NCI-H1436 treated with DMSO at 0.1 percent for 48 hours (cell line): ENCODE data around the gene OR51A4.
"Not testable (repeated sequence)": the region's sequence is repeated elsewhere in the genome, so short reads cannot be mapped to it uniquely, and the experiment has no call there.

Experiments used
- DNase-seq: peaks from one replicate; lab custom pipeline; 2025; lab: John Stamatoyannopoulos, UW

The OR51A4 gene, protein sequence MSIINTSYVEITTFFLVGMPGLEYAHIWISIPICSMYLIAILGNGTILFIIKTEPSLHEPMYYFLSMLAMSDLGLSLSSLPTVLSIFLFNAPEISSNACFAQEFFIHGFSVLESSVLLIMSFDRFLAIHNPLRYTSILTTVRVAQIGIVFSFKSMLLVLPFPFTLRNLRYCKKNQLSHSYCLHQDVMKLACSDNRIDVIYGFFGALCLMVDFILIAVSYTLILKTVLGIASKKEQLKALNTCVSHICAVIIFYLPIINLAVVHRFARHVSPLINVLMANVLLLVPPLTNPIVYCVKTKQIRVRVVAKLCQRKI

DNA sequence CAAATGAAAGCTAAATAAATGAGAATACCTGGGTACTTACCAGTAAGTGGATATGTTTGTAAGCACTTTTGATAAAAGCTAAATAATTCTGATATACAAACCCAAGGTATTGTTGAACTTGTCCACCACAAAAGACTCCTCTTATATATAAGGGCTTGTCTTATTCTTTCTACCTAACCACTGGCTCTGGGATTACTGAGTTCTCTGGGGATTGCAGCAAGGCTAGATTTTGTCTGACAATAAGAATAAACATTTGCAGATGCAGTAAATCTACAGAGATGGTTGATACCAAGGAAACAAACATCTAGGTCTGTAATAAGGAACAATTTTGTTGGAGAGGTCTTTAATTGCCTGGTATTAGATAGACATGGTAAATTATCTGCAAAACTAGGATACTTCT, at the start of gene OR51A4:
OR51A4 (minus strand) TSS at position 101 of the 400 bp plus-strand sequence. CDS start 505 bp downstream, outside the sequence.
- no peak for DNase-seq

- DNase-seq = no peak
Measured at GRCh38 chr11:4994551-4994950, 47.1 kb upstream of the OR51A4 start, which contains the start of gene OR51L1. TSS of gene OR51L1 (plus strand) at chr11:4994851. CDS start at chr11:4998983, 4,132 bp downstream.

DNA sequence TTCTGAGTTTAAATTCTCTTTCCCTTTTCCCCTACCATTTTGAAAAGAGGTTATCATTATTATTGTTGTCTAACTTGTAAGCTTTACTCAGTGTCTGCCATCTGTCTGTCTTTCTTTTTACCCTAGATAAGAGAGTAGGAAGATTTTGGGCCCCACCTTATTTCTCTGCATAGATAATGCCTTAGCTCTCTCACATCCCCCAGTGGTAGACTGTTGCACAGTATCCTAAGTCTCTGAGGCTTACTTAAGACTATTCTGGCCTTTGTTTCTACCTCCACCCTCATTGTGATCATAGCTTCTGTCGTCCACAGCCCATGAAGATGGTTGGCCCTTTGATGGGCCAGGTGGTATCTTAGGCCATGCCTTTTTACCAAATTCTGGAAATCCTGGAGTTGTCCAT, 43.7 kb upstream of the OR51A4 start:
- no peak for DNase-seq

DNA sequence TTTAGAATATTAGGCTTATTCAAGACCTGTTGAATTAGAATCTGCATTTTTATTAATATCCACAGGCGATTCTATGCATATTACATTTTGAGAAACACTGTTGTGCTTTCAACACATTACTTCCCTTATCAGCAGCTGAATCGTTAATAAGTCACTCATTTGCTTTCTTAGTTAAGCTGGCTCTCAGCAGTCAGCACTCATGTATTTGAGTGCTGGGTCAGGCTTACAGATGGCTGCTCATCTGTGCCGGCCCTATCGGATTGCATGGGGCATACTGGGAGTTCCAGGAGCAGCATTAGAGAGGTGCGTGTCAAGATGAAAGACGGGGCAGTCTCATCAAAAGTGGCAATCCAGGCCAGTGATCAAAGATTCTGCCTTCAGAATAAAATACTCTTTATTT, 36.4 kb upstream of the OR51A4 start:
- DNase-seq = no peak

- no peak for DNase-seq
Measured at GRCh38 chr11:4982678-4983077, 35.3 kb upstream of the OR51A4 start.

GRCh38 chr11:4979036-4979435, 31.6 kb upstream of the OR51A4 start:
- no peak for DNase-seq

- no peak for DNase-seq
Measured at GRCh38 chr11:4975436-4975835, 28.0 kb upstream of the OR51A4 start.

DNA sequence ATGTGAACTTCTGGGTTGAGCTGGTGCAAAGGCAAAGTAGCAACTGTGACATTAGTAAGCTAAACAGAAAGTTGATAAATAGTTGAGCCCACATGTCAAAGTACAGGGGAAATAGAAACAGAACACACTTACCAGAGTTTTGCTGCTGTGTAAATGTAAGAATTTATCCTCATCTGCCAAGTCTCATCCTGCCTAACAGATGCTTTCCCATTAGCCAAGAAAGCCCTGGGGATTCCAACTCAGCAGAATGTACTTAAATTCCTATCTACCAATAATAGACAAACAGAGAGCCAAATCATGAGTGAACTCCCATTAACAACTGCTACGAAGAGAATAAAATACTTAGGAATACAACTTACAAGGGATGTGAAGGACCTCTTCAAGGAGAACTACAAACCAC, 15.4 kb upstream of the OR51A4 start:
- no peak for DNase-seq

GRCh38 chr11:4960877-4961276, 13.5 kb upstream of the OR51A4 start:
- DNase-seq = no peak

DNA sequence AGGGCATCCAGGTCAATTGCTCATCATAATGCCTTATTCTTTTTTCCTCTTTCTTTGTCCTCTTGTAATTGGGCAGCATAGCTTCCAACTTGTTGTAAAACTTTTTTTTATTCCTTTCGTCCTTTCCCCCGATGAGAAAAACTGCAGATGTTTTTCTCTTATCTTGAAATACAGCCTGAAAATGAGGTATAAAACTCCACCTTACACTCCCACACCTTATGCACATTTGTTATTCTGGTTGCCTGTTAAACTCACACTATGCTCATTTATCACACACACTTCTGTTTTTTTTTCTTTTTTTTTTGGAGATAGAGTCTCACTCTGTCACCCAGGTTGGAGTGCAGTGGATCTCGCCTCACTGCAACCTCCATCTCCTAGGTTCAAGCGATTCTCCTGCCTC, 10.0 kb upstream of the OR51A4 start:
- DNase-seq = no peak

- not testable (repeated sequence) for DNase-seq
Measured at GRCh38 chr11:4955613-4956012, 8.2 kb upstream of the OR51A4 start, which contains the start of gene OR51A2. TSS of gene OR51A2 (minus strand) at chr11:4955713. CDS start at chr11:4955713, 0 bp downstream.

DNA sequence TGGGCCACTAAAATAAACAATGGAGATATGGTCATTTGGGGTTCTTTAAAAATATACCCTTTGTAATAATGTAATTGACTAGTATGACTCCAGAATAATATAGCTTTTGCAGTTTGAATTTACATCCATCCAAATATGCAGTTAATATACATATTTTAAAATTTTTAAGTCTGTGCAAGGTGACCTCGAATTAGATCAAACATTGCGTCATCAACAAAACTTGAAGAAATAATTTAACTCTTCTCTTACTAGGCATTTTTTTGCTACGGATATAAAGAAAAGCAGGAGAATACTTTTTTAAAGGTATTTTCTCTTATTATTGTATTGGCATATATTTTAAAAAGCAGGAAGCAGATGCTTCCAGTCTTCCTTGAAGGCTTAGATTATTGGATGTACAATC, 10.7 kb downstream of the OR51A4 start:
- DNase-seq = no peak

- no peak for DNase-seq
Measured at GRCh38 chr11:4932751-4933150, 14.7 kb downstream of the OR51A4 start.

DNA sequence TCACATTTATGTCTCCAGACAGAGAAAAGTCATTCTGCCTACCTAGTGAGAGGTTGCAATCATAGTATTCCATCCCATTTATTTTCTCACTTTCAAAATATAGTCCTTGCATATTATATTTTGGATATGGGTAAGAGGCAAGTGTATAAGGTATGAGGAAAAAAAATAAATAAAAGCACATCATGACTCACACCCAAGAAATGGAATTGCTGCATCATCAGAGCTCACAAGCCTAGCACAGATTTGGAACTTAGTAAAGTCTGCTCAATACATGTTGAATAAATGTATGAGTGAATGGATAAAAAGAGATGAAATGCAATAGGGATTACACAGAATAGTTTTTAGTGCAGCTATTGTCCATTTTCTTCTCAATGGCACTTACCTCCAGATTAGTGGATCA, 20.8 kb downstream of the OR51A4 start:
- DNase-seq = no peak

DNA sequence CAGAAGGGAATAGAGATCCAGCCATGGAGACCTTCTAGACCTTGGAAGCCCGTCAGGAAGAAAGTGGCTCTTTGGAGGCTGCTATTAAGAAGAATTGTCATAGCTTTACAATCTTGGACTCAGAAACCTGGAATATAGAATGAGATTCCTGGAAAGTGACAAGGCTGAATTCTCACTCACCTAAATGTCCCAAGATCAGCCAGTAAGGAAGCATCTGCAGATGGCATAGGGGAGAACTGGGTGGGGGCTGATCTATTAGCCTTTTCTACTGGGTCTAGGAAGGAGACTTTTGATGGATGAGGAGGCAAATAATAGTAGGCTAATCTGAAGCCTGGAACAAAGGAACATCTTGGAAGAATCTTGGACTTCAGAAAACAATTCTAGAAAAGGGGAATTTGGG, 23.2 kb downstream of the OR51A4 start, which contains the start of gene OR51G1:
OR51G1 (minus strand) TSS at position 101 of the 400 bp plus-strand sequence; CDS start at position 101, 0 bp downstream.
- no peak for DNase-seq

GRCh38 chr11:4922304-4922703, 25.1 kb downstream of the OR51A4 start:
- DNase-seq = no peak

DNA sequence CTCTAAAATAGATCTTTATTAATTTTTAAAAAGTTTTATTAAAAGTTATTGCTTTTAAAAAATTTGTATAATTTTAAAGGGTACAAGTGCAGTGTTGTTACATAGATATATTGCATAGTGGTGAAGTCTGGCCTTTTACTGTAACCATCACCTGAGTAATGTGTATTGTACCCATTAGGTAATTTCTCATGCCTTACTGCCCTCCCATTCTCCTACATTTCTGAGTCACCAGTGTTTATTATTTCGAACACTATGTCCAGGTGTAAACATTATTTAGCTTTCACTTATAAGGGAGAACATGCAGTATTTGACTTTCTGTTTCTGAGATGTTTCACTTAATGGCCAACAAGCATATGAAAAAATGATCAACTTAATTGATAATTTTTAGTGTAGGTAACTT, 25.6 kb downstream of the OR51A4 start:
- DNase-seq = no peak

GRCh38 chr11:4919250-4919649, 28.2 kb downstream of the OR51A4 start, which contains the start of gene OR51G2:
TSS of gene OR51G2 (minus strand) at chr11:4919350. CDS start at chr11:4915663, 3,687 bp downstream.
- DNase-seq = no peak

DNA sequence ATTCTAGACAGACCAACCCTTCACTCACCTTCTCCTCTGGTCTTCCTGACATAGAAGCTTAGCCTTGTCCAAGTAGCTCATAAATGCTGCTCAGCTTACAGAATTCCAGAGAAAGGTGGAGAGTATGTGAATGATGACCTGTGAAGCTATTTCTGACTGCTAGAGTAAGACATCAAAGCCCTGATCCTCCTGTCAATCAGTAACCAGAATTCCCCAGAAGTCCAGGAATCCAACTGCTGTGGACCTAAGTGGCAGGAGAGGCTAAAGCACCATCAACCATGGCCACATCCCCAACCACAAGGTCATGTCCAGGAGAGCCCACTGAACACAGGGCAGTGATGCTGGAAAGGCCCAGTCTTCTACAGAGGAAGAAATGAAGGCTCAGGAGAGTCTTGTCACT, 30.8 kb downstream of the OR51A4 start:
- DNase-seq = no peak

DNA sequence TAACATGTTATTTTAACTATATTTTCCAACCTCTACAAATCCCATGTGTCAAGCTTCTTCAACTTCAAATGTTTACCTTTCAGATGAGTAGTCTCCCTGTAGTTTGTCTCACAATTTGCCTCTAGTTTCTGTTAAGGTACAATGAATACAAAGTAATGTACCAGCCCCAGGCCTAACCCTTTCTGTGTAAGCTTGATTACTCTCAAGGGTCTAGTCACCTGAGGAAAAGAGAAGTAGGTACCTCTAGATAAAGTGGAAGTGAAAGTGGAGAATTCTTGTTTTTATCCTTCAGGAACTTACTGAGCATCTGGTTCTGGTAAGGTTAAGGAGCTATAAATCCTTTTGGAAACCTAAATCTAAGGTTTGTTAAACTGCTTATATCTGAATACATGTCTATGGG, 43.9 kb downstream of the OR51A4 start, which contains the start of gene OR51A7:
OR51A7 (plus strand) TSS at position 300 of the 400 bp plus-strand sequence. CDS start 3,587 bp downstream, outside the sequence.
- DNase-seq = no peak
